HepG2 (cell line): ENCODE results near the gene APOBEC3B. TPM values are rescaled to one million over a fixed set of nuclear protein-coding genes. Genes with fewer than 3 reads are reported as not detected.
"Not testable (repeated sequence)": the region's sequence is repeated elsewhere in the genome, so short reads cannot be mapped to it uniquely, and the experiment has no call there.

ENCODE experiments used
- ATAC-seq: fragments of 200-7000 bp; cut with Tn5 transposase; 3 replicates; pipeline ENCODE4 v1.9.1; 2020; ENCODE audit warnings: mild to moderate bottlenecking, moderate library complexity
- BruUV-seq: library from RNA; stranded (reverse); fragments of 400-500 nt; replicated peaks from 2 replicates; lab custom pipeline; 2021; lab: Mats Ljungman, UMichigan
- CTCF ChIA-PET: fragments of 300-600 bp; formaldehyde crosslinking; extraction: SDS; loops from one replicate; lab custom pipeline; 2021; ENCODE audit warnings: low total read pairs, inconsistent platforms, low intra/inter-chr PET ratio; lab: Yijun Ruan, JAX
- POLR2A ChIA-PET: fragments of 350-600 bp; sonication (Branson Sonifier 250); formaldehyde crosslinking; loops from one replicate; lab custom pipeline; 2020; ENCODE audit warnings: antibody characterized with exemption, inconsistent platforms; lab: Yijun Ruan, JAX
- DNase-seq: peaks from one replicate; pipeline ENCODE4 v3.0.0-alpha.2; 2015; ENCODE audit warnings: low spot score
- FAIRE-seq: peaks from 3 replicates; lab custom pipeline; 2011; peaks lifted over from hg19 to GRCh38; lab: Jason Lieb, UNC
- H2AFZ ChIP-seq: one replicate; pipeline ENCODE4 v1.6.1; 2011; ENCODE audit warnings: low read length, inconsistent platforms
- H3K27ac ChIP-seq: fragments of 300-600 bp; 3 replicates; pipeline ENCODE4 v1.8.0; 2011; ENCODE audit warnings: mixed run types, mild to moderate bottlenecking, mixed read lengths, low read length, inconsistent platforms; ENCODE audit not compliant: insufficient read depth; ENCODE audit errors: extremely low read length
- H3K27me3 ChIP-seq, 2 experiments: fragments of 200-600 bp in 1 of 2; 2 replicates in 1 of 2; 3 replicates in 1 of 2; pipeline versions ENCODE4 v1.6.0 to v1.8.0; 2011; ENCODE audit warnings: low read length in 2 of 2, mild to moderate bottlenecking in 2 of 2, moderate library complexity in 2 of 2, inconsistent platforms in 1 of 2; ENCODE audit not compliant: insufficient read depth in 2 of 2, control insufficient read depth in 1 of 2
- H3K36me3 ChIP-seq, 2 experiments: fragments of 200-600 bp in 1 of 2; replicated peaks in 1 of 2; 2 replicates in 1 of 2; 3 replicates in 1 of 2; pipeline versions ENCODE4 v1.5.1 to v1.8.0; 2011; ENCODE audit warnings: low read length in 2 of 2, inconsistent platforms in 1 of 2; ENCODE audit not compliant: insufficient read depth in 2 of 2, control insufficient read depth in 1 of 2
- H3K4me1 ChIP-seq: 2 replicates; pipeline ENCODE4 v1.5.1; 2012; ENCODE audit warnings: low read length, inconsistent platforms; ENCODE audit not compliant: insufficient read depth
- H3K4me2 ChIP-seq: 2 replicates; pipeline ENCODE4 v1.6.0; 2011; ENCODE audit warnings: low read depth, low read length, inconsistent platforms
- H3K4me3 ChIP-seq, 3 experiments: fragments of 200-600 bp in 1 of 3; sonication (generic), shearing (Covaris generic) in 1 of 3; replicated peaks in 1 of 3; 2 replicates each; pipeline ENCODE4 v1.5.1; 2011 to 2016; ENCODE audit warnings: low read length in 3 of 3, inconsistent platforms in 2 of 3, low read depth in 2 of 3, mild to moderate bottlenecking in 2 of 3, control low read depth in 1 of 3, mixed read lengths in 1 of 3; ENCODE audit not compliant: insufficient read depth in 1 of 3
- H3K79me2 ChIP-seq: one replicate; pipeline ENCODE4 v1.6.1; 2011; ENCODE audit warnings: low read length, inconsistent platforms; ENCODE audit not compliant: insufficient read depth
- H3K9ac ChIP-seq: 2 replicates; pipeline ENCODE4 v1.6.0; 2011; ENCODE audit warnings: mild to moderate bottlenecking, low read depth, low read length, inconsistent platforms; ENCODE audit not compliant: insufficient read depth
- H3K9me3 ChIP-seq: 2 replicates; pipeline ENCODE4 v1.5.1; 2012; ENCODE audit warnings: mild to moderate bottlenecking, low read length
- H4K20me1 ChIP-seq: 2 replicates; pipeline ENCODE4 v1.6.0; 2011; ENCODE audit warnings: inconsistent platforms, mild to moderate bottlenecking, low read length, moderate library complexity; ENCODE audit not compliant: insufficient read depth
- ATF7 ChIP-seq, 2 experiments: fragments of 450-650 bp in 1 of 2; sonication (generic) in 1 of 2; formaldehyde crosslinking in 1 of 2; IDR thresholded peaks; 2 replicates each; pipeline versions ENCODE4 v1.4.0 to v1.6.1; 2016 to 2020; ENCODE audit warnings: antibody characterized with exemption in 1 of 2, mild to moderate bottlenecking in 1 of 2, missing genetic modification reagents in 1 of 2
- DMAP1 ChIP-seq: IDR thresholded peaks from 2 replicates; pipeline ENCODE4 v1.6.1; 2016
- FOXO1 ChIP-seq: sonication (generic); formaldehyde crosslinking; IDR thresholded peaks from 2 replicates; pipeline ENCODE4 v1.4.0; 2020; ENCODE audit warnings: missing genetic modification reagents
- NCOA2 ChIP-seq: sonication (generic); formaldehyde crosslinking; IDR thresholded peaks from 2 replicates; pipeline ENCODE4 v1.8.0; 2022; ENCODE audit warnings: inconsistent platforms
- RFXANK ChIP-seq: IDR thresholded peaks from 2 replicates; pipeline ENCODE4 v1.6.1; 2016
- YEATS4 ChIP-seq: sonication (generic); formaldehyde crosslinking; IDR thresholded peaks from 2 replicates; pipeline ENCODE4 v1.4.0; 2020; ENCODE audit warnings: missing genetic modification reagents, borderline replicate concordance
- ZBTB1 ChIP-seq: sonication (generic); formaldehyde crosslinking; IDR thresholded peaks from 2 replicates; pipeline ENCODE4 v1.4.0; 2020; ENCODE audit warnings: missing genetic modification reagents, borderline replicate concordance
- ZMAT3 ChIP-seq: sonication (generic); formaldehyde crosslinking; conservative IDR thresholded peaks from 2 replicates; pipeline ENCODE4 v1.7.0; 2021; ENCODE audit warnings: missing genetic modification reagents
- ZNF230 ChIP-seq: sonication (generic); formaldehyde crosslinking; IDR thresholded peaks from 2 replicates; pipeline ENCODE4 v1.4.0; 2020; ENCODE audit warnings: mild to moderate bottlenecking, missing genetic modification reagents
- ZNF629 ChIP-seq: sonication (generic); formaldehyde crosslinking; conservative IDR thresholded peaks from 2 replicates; pipeline ENCODE4 v1.5.0; 2020; ENCODE audit warnings: missing genetic modification reagents
- ZNF780A ChIP-seq: sonication (generic); formaldehyde crosslinking; IDR thresholded peaks from 2 replicates; pipeline ENCODE4 v1.8.0; 2022; ENCODE audit warnings: mild to moderate bottlenecking, missing genetic modification reagents, moderate library complexity
- WGBS: methylation state at CpG from one replicate; pipeline ENCODE4 v1.1.6; 2017; ENCODE audit warnings: low lambda C conversion rate; 5-methylcytosine and 5-hydroxymethylcytosine counted together
- in situ Hi-C: cut with HindIII; loops from 2 replicates; pipeline ENCODE4 v1.10.0; 2017; ENCODE audit warnings: low pct_unique_long_range_greater_than_20kb; ENCODE audit not compliant: extremely low pct_ligation_motif_present
- intact Hi-C: fragments of 100-400 bp; cut with micrococcal nuclease; formaldehyde crosslinking; loops from one replicate; pipeline ENCODE4 v1.10.0; 2022; ENCODE audit not compliant: unreplicated experiment
- polyA plus RNA-seq, 8 experiments: library from polyadenylated mRNA; depleted of rRNA in 3 of 8; stranded (reverse) in 7 of 8; unstranded in 1 of 8; fragments of >200 nt; fragmentation: Illumina TruSeq in 4 of 8; extraction: Trizol in 4 of 8; gene quantifications; 2 replicates each; pipeline versions ENCODE4 v1.2.1 to v1.2.3, GENCODE V29; 2011 to 2016; ENCODE audit warnings: low read depth in 4 of 8, missing spikeins in 1 of 8, mixed read lengths in 1 of 8; ENCODE audit not compliant: insufficient read depth in 1 of 8
- total RNA-seq, 5 experiments: library from RNA; depleted of rRNA; stranded (reverse); fragments of >200 nt; fragmentation: Illumina TruSeq; extraction: Trizol; gene quantifications; 2 replicates each; pipeline ENCODE4 v1.2.3, GENCODE V29; 2016; ENCODE audit warnings: low read depth in 1 of 5
- TF ChIP-seq, protein P1 (sequence below): sonication (generic); formaldehyde crosslinking; IDR thresholded peaks from 2 replicates; pipeline ENCODE4 v1.4.0; 2020; ENCODE audit warnings: missing genetic modification reagents, mild to moderate bottlenecking, borderline replicate concordance
- TF ChIP-seq, protein P2 (sequence below): sonication (generic); formaldehyde crosslinking; IDR thresholded peaks from 2 replicates; pipeline ENCODE4 v1.5.1; 2020; ENCODE audit warnings: mild to moderate bottlenecking, missing genetic modification reagents, borderline replicate concordance
- TF ChIP-seq, protein P3 (sequence below): sonication (generic); formaldehyde crosslinking; conservative IDR thresholded peaks from 2 replicates; pipeline ENCODE4 v1.8.1; 2023; ENCODE audit warnings: missing genetic modification reagents
- TF ChIP-seq, protein P4 (sequence below): sonication (generic); formaldehyde crosslinking; IDR thresholded peaks from 2 replicates; pipeline ENCODE4 v1.5.0; 2020; ENCODE audit warnings: mild to moderate bottlenecking, missing genetic modification reagents, borderline replicate concordance

Gene APOBEC3B
- total and polyA plus RNA-seq, 2 of the 13 experiments (the other 11 are each of a cell fraction or from before 2014, with no cell fraction given) = 6.7 to 8.8 TPM

DNA sequence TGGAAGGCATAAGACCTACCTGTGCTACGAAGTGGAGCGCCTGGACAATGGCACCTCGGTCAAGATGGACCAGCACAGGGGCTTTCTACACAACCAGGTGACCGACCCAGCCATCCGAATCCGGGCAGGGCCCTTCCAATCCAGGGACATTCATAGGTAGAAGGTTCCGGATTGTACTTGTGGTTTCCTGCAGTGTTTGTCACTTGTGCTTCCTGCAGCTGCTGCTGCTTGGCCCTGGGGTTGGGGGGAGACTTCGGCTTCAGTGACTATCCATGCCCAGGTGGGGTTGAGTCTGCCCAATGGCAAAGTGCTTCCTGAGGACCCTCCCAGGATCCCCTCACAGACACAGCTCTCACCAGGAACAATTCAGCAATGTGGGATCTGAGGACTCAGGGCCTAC is 22.6 kb upstream of the APOBEC3B start (continued):
- TF ChIP-seq, protein P1, sequence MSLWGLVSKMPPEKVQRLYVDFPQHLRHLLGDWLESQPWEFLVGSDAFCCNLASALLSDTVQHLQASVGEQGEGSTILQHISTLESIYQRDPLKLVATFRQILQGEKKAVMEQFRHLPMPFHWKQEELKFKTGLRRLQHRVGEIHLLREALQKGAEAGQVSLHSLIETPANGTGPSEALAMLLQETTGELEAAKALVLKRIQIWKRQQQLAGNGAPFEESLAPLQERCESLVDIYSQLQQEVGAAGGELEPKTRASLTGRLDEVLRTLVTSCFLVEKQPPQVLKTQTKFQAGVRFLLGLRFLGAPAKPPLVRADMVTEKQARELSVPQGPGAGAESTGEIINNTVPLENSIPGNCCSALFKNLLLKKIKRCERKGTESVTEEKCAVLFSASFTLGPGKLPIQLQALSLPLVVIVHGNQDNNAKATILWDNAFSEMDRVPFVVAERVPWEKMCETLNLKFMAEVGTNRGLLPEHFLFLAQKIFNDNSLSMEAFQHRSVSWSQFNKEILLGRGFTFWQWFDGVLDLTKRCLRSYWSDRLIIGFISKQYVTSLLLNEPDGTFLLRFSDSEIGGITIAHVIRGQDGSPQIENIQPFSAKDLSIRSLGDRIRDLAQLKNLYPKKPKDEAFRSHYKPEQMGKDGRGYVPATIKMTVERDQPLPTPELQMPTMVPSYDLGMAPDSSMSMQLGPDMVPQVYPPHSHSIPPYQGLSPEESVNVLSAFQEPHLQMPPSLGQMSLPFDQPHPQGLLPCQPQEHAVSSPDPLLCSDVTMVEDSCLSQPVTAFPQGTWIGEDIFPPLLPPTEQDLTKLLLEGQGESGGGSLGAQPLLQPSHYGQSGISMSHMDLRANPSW (CRISPR knock-in tag) = no peak
- TF ChIP-seq ATF7 (IDR thresholded peaks at IDR 0.05) = no peak
- no peak for TF ChIP-seq ATF7 (CRISPR knock-in tag; IDR thresholded peaks at IDR 0.05)
- TF ChIP-seq FOXO1 (CRISPR knock-in tag) = no peak
- TF ChIP-seq, protein P2, sequence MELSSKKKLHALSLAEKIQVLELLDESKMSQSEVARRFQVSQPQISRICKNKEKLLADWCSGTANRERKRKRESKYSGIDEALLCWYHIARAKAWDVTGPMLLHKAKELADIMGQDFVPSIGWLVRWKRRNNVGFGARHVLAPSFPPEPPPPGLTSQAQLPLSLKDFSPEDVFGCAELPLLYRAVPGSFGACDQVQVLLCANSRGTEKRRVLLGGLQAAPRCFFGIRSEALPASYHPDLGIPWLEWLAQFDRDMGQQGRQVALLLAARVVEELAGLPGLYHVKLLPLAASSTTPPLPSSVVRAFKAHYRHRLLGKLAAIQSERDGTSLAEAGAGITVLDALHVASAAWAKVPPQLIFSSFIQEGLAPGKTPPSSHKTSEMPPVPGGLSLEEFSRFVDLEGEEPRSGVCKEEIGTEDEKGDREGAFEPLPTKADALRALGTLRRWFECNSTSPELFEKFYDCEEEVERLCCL = no peak
- TF ChIP-seq ZNF230 (CRISPR knock-in tag) = no peak
- TF ChIP-seq, protein P3, sequence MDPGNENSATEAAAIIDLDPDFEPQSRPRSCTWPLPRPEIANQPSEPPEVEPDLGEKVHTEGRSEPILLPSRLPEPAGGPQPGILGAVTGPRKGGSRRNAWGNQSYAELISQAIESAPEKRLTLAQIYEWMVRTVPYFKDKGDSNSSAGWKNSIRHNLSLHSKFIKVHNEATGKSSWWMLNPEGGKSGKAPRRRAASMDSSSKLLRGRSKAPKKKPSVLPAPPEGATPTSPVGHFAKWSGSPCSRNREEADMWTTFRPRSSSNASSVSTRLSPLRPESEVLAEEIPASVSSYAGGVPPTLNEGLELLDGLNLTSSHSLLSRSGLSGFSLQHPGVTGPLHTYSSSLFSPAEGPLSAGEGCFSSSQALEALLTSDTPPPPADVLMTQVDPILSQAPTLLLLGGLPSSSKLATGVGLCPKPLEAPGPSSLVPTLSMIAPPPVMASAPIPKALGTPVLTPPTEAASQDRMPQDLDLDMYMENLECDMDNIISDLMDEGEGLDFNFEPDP (CRISPR knock-in tag) = no peak
- TF ChIP-seq NCOA2 (CRISPR knock-in tag) = no peak
- no peak for TF ChIP-seq RFXANK (CRISPR knock-in tag)
- TF ChIP-seq ZNF629 (CRISPR knock-in tag) = no peak
- TF ChIP-seq ZNF780A (CRISPR knock-in tag) = no peak
- no peak for TF ChIP-seq ZMAT3 (CRISPR knock-in tag)
- TF ChIP-seq YEATS4 (CRISPR knock-in tag) = no peak
- no peak for TF ChIP-seq ZBTB1 (CRISPR knock-in tag)
- TF ChIP-seq, protein P4, sequence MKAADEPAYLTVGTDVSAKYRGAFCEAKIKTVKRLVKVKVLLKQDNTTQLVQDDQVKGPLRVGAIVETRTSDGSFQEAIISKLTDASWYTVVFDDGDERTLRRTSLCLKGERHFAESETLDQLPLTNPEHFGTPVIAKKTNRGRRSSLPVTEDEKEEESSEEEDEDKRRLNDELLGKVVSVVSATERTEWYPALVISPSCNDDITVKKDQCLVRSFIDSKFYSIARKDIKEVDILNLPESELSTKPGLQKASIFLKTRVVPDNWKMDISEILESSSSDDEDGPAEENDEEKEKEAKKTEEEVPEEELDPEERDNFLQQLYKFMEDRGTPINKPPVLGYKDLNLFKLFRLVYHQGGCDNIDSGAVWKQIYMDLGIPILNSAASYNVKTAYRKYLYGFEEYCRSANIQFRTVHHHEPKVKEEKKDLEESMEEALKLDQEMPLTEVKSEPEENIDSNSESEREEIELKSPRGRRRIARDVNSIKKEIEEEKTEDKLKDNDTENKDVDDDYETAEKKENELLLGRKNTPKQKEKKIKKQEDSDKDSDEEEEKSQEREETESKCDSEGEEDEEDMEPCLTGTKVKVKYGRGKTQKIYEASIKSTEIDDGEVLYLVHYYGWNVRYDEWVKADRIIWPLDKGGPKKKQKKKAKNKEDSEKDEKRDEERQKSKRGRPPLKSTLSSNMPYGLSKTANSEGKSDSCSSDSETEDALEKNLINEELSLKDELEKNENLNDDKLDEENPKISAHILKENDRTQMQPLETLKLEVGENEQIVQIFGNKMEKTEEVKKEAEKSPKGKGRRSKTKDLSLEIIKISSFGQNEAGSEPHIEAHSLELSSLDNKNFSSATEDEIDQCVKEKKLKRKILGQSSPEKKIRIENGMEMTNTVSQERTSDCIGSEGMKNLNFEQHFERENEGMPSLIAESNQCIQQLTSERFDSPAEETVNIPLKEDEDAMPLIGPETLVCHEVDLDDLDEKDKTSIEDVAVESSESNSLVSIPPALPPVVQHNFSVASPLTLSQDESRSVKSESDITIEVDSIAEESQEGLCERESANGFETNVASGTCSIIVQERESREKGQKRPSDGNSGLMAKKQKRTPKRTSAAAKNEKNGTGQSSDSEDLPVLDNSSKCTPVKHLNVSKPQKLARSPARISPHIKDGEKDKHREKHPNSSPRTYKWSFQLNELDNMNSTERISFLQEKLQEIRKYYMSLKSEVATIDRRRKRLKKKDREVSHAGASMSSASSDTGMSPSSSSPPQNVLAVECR = no peak
- no peak for TF ChIP-seq DMAP1 (CRISPR knock-in tag)

DNA sequence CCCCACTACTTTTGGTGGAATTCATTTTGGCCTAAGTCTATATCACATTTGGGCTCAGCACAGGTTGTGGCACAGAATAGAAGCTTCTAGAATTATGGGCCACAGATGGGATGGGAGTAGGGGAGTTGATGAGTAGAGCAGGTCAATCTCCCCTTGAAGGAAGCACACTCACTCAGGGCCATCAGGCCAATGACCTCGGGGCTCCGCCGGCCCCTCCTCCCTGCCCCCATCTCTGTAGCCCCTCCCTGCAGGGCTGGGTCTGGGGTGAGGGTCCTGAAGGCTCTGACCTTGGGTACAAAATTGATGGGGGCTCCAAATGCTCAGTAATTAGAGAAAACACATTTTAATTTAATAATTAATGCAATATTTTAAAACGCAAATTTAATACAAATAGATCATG is 21.5 kb upstream of the APOBEC3B start:
- peaks cover 29% of the 10 kb centered on the region for H3K4me1 ChIP-seq
- CTCF ChIA-PET, H4K20me1 ChIP-seq, intact Hi-C loops, POLR2A ChIA-PET, H3K4me2 ChIP-seq, H3K4me3 ChIP-seq, H2AFZ ChIP-seq, ATAC-seq, FAIRE-seq, BruUV-seq, H3K27me3 ChIP-seq, H3K9me3 ChIP-seq, DNase-seq, H3K79me2 ChIP-seq, H3K27ac ChIP-seq, H3K9ac ChIP-seq, in situ Hi-C loops, H3K36me3 ChIP-seq: not testable (repeated sequence)
- 0% methylated on average over 1 of the region's 4 CpGs for WGBS
